ENCODE results near the gene FASN. TPM values are rescaled to one million over a fixed set of nuclear protein-coding genes. Genes with fewer than 3 reads are reported as not detected.
A peak's percentile ranks its signal among the peaks of the same experiment; 100 is the strongest.

The FASN gene
- total and polyA plus RNA-seq, 2 of the 13 experiments (the other 11 are each of a cell fraction or from before 2014, with no cell fraction given) = 51.7 to 101 TPM

GRCh38 chr17:82097184-82097918 is 685 bp downstream of the FASN start (continued):
- TF ChIP-seq ATF2 (CRISPR knock-in tag; IDR thresholded peaks at IDR 0.05) = peak; percentile 49; the same call in 1 of the 2 replicates
- TF ChIP-seq ZFP41 (CRISPR knock-in tag; IDR thresholded peaks at IDR 0.05; ENCODE audit: borderline replicate concordance) = no peak
- 0 out of 2 replicates have a peak, but pooled peaks have one; percentile 43 for TF ChIP-seq LBX2 (CRISPR knock-in tag; IDR thresholded peaks at IDR 0.05; ENCODE audit: borderline replicate concordance)
- no peak for TF ChIP-seq E2F5 (CRISPR knock-in tag; conservative IDR thresholded peaks at IDR 0.05)
- TF ChIP-seq NONO (IDR thresholded peaks at IDR 0.05) = no peak
- peak; percentile 40; the same call in 1 of the 2 replicates for TF ChIP-seq NONO (CRISPR knock-in tag; conservative IDR thresholded peaks at IDR 0.05)
- no peak for TF ChIP-seq ADNP (CRISPR knock-in tag; IDR thresholded peaks at IDR 0.05)
- no peak for TF ChIP-seq GPN1 (CRISPR knock-in tag; IDR thresholded peaks at IDR 0.05; ENCODE audit: borderline replicate concordance)
- TF ChIP-seq ARID4A (CRISPR knock-in tag; IDR thresholded peaks at IDR 0.05; ENCODE audit: borderline replicate concordance) = peak; percentile 65; the same call in 1 of the 2 replicates
- TF ChIP-seq BRCA1 (CRISPR knock-in tag; IDR thresholded peaks at IDR 0.05) = no peak; the same call in 1 of the 2 replicates
- peak; percentile 44; the same call in 1 of the 2 replicates for TF ChIP-seq NR0B2 (CRISPR knock-in tag; IDR thresholded peaks at IDR 0.05)
- TF ChIP-seq KLF11 (CRISPR knock-in tag; IDR thresholded peaks at IDR 0.05) = no peak
- 0 out of 3 replicates have a peak, but pooled peaks have one; percentile 43 for TF ChIP-seq MXI1 (IDR thresholded peaks at IDR 0.05; ENCODE audit: borderline replicate concordance, low read depth, low read length)
- no peak for TF ChIP-seq FOXJ3 (CRISPR knock-in tag; IDR thresholded peaks at IDR 0.05; ENCODE audit: borderline replicate concordance)
- peak; percentile 89; the same call in 1 of the 2 replicates for TF ChIP-seq ZNF691 (CRISPR knock-in tag; IDR thresholded peaks at IDR 0.05; ENCODE audit: borderline replicate concordance, low read depth)
- no peak; the same call in 1 of the 2 replicates for TF ChIP-seq ZNF225 (CRISPR knock-in tag; IDR thresholded peaks at IDR 0.05)
- TF ChIP-seq ZBTB8A (CRISPR knock-in tag; IDR thresholded peaks at IDR 0.05; ENCODE audit: borderline replicate concordance, low read depth) = no peak
- TF ChIP-seq ZNF430 (CRISPR knock-in tag; IDR thresholded peaks at IDR 0.05) = no peak; the same call in 1 of the 2 replicates
- TF ChIP-seq CBX1 (IDR thresholded peaks at IDR 0.05; ENCODE audit: low read depth) = no peak
- TF ChIP-seq ZZZ3 (CRISPR knock-in tag; IDR thresholded peaks at IDR 0.05; ENCODE audit: borderline replicate concordance) = peak; percentile 65; the same call in 1 of the 2 replicates

Measured in HepG2 (cell line).